HEK293 (cell line): ENCODE results near the gene BMAL1.
A peak's percentile ranks its signal among the peaks of the same experiment; 100 is the strongest.

Experiments used
- CTCF ChIA-PET: fragments of 350-600 bp; formaldehyde crosslinking; extraction: SDS; loops from one replicate; lab custom pipeline; 2021; ENCODE audit warnings: antibody characterized with exemption; lab: Yijun Ruan, JAX
- POLR2A ChIA-PET: fragments of 300-600 bp; formaldehyde crosslinking; extraction: SDS; loops from one replicate; lab custom pipeline; 2020; ENCODE audit warnings: antibody characterized with exemption, inconsistent platforms; lab: Yijun Ruan, JAX
- H3K27ac ChIP-seq: fragments of 200-500 bp; sonication (Bioruptor generic); 2 replicates; pipeline ENCODE4 v1.5.1; 2014; ENCODE audit warnings: low read depth, low read length, control low read depth, inconsistent platforms; ENCODE audit errors: extremely low read depth
- H3K36me3 ChIP-seq, 2 experiments: fragments of 200-500 bp in 1 of 2; sonication (Bioruptor generic) in 1 of 2; 1 replicate in 1 of 2; 2 replicates in 1 of 2; pipeline ENCODE4 v1.5.1; 2014 to 2017; ENCODE audit warnings: inconsistent platforms in 2 of 2, low read length in 2 of 2; ENCODE audit not compliant: control insufficient read depth in 2 of 2, insufficient read depth in 1 of 2
- H3K4me1 ChIP-seq: fragments of 200-500 bp; sonication (Bioruptor generic); 2 replicates; pipeline ENCODE4 v1.5.1; 2014; ENCODE audit warnings: mild to moderate bottlenecking, low read length, inconsistent platforms; ENCODE audit not compliant: control insufficient read depth, insufficient read depth
- H3K4me3 ChIP-seq: 2 replicates; pipeline ENCODE4 v1.5.1; 2011; ENCODE audit warnings: low read depth, mild to moderate bottlenecking, control low read depth, low read length, moderate library complexity
- H3K9me3 ChIP-seq: fragments of 200-500 bp; sonication (Bioruptor generic); 2 replicates; pipeline ENCODE4 v1.5.1; 2014; ENCODE audit warnings: low read depth, low read length, inconsistent platforms; ENCODE audit not compliant: control insufficient read depth, insufficient read depth
- AEBP2 ChIP-seq: fragments of 450-650 bp; formaldehyde crosslinking; IDR thresholded peaks from 2 replicates; pipeline ENCODE4 v1.5.1; 2016; ENCODE audit warnings: missing biosample characterization, missing genetic modification characterization, borderline replicate concordance
- GLIS1 ChIP-seq: fragments of 450-650 bp; formaldehyde crosslinking; IDR thresholded peaks from 2 replicates; pipeline ENCODE4 v1.5.1; 2016; ENCODE audit warnings: missing biosample characterization, missing genetic modification characterization
- KLF1 ChIP-seq: fragments of 450-650 bp; formaldehyde crosslinking; IDR thresholded peaks from 2 replicates; pipeline ENCODE4 v1.5.1; 2016; ENCODE audit warnings: missing biosample characterization, missing genetic modification characterization
- KLF10 ChIP-seq: fragments of 450-650 bp; IDR thresholded peaks from 2 replicates; pipeline ENCODE4 v1.5.1; 2018; ENCODE audit warnings: missing biosample characterization, mild to moderate bottlenecking, missing genetic modification characterization
- KLF16 ChIP-seq: fragments of 450-650 bp; formaldehyde crosslinking; IDR thresholded peaks from 2 replicates; pipeline ENCODE4 v1.5.1; 2017; ENCODE audit warnings: missing biosample characterization, missing genetic modification characterization
- PRDM4 ChIP-seq: fragments of 450-650 bp; formaldehyde crosslinking; IDR thresholded peaks from 2 replicates; pipeline ENCODE4 v1.5.1; 2017; ENCODE audit warnings: missing biosample characterization, missing genetic modification characterization
- SCRT1 ChIP-seq: fragments of 450-650 bp; formaldehyde crosslinking; IDR thresholded peaks from 2 replicates; pipeline ENCODE4 v1.5.1; 2016; ENCODE audit warnings: missing biosample characterization, missing genetic modification characterization, borderline replicate concordance
- ZBTB8A ChIP-seq: fragments of 450-650 bp; formaldehyde crosslinking; IDR thresholded peaks from 2 replicates; pipeline ENCODE4 v1.5.1; 2016; ENCODE audit warnings: missing biosample characterization, missing genetic modification characterization
- ZNF214 ChIP-seq: fragments of 450-650 bp; formaldehyde crosslinking; IDR thresholded peaks from 2 replicates; pipeline ENCODE4 v1.5.1; 2017; ENCODE audit warnings: missing biosample characterization, mild to moderate bottlenecking, missing genetic modification characterization, borderline replicate concordance
- ZNF274 ChIP-seq, 2 experiments: fragments of 200-500 bp in 1 of 2; fragments of 450-650 bp in 1 of 2; sonication (Bioruptor generic) in 1 of 2; formaldehyde crosslinking in 1 of 2; IDR thresholded peaks; 2 replicates each; pipeline versions ENCODE4 v1.5.1 to v1.6.1; 2014 to 2016; ENCODE audit warnings: borderline replicate concordance in 1 of 2, inconsistent platforms in 1 of 2, low read length in 1 of 2, missing biosample characterization in 1 of 2, missing genetic modification characterization in 1 of 2
- ZNF335 ChIP-seq: fragments of 450-650 bp; formaldehyde crosslinking; conservative IDR thresholded peaks from 2 replicates; pipeline ENCODE4 v1.5.1; 2016; ENCODE audit warnings: missing biosample characterization, missing genetic modification characterization
- ZNF341 ChIP-seq: fragments of 450-650 bp; formaldehyde crosslinking; IDR thresholded peaks from 2 replicates; pipeline ENCODE4; 2016; ENCODE audit warnings: low read depth, missing biosample characterization, missing genetic modification characterization
- ZNF350 ChIP-seq: fragments of 450-650 bp; formaldehyde crosslinking; IDR thresholded peaks from 2 replicates; pipeline ENCODE4 v1.5.0; 2017; ENCODE audit warnings: missing biosample characterization, mild to moderate bottlenecking, missing genetic modification characterization
- ZNF398 ChIP-seq: fragments of 450-650 bp; formaldehyde crosslinking; IDR thresholded peaks from 2 replicates; pipeline ENCODE4 v1.5.1; 2017; ENCODE audit warnings: missing biosample characterization, missing genetic modification characterization
- ZNF404 ChIP-seq: fragments of 450-650 bp; formaldehyde crosslinking; IDR thresholded peaks from 2 replicates; pipeline ENCODE4 v1.5.1; 2017; ENCODE audit warnings: missing biosample characterization, missing genetic modification characterization
- ZNF426 ChIP-seq: fragments of 450-650 bp; formaldehyde crosslinking; IDR thresholded peaks from 2 replicates; pipeline ENCODE4 v1.5.1; 2017; ENCODE audit warnings: missing biosample characterization, missing genetic modification characterization, mild to moderate bottlenecking, inconsistent platforms, moderate library complexity
- ZNF843 ChIP-seq: fragments of 450-650 bp; formaldehyde crosslinking; IDR thresholded peaks from 2 replicates; pipeline ENCODE4 v1.5.1; 2016; ENCODE audit warnings: missing biosample characterization, missing genetic modification characterization
- TF ChIP-seq, protein P1 (sequence below): fragments of 450-650 bp; formaldehyde crosslinking; IDR thresholded peaks from 2 replicates; pipeline ENCODE4 v1.5.1; 2016; ENCODE audit warnings: missing biosample characterization, missing genetic modification characterization, low read depth
- TF ChIP-seq, protein P2 (sequence below): fragments of 450-650 bp; formaldehyde crosslinking; IDR thresholded peaks from 2 replicates; pipeline ENCODE4 v1.5.1; 2017; ENCODE audit warnings: missing biosample characterization, missing genetic modification characterization
- TF ChIP-seq, protein P3 (sequence below): fragments of 450-650 bp; formaldehyde crosslinking; optimal IDR thresholded peaks from 2 replicates; pipeline ENCODE3; 2016; ENCODE audit warnings: missing biosample characterization, mild to moderate bottlenecking, missing genetic modification characterization
- TF ChIP-seq, protein P4 (sequence below): fragments of 450-650 bp; formaldehyde crosslinking; IDR thresholded peaks from 2 replicates; pipeline ENCODE4 v1.5.1; 2016; ENCODE audit warnings: missing biosample characterization, missing genetic modification characterization
- TF ChIP-seq, protein P5 (sequence below): fragments of 450-650 bp; formaldehyde crosslinking; IDR thresholded peaks from 2 replicates; pipeline ENCODE4 v1.5.1; 2016; ENCODE audit warnings: missing biosample characterization, missing genetic modification characterization

Gene BMAL1

GRCh38 chr11:13277768-13278608 lies at the start of gene BMAL1:
Gene BMAL1, plus strand, starts transcription at chr11:13277790. Its CDS starts 76,519 bp downstream, at chr11:13354309.
- H3K4me1 ChIP-seq: no peaks in the 10 kb centered on the region
- H3K36me3 ChIP-seq: no peaks in the 10 kb centered on the region
- H3K4me3 ChIP-seq: peak within 1 kb of the TSS; percentile 77
- H3K9me3 ChIP-seq: no peaks in the 10 kb centered on the region
- CTCF ChIA-PET: interaction anchor here (0.9 to 2.5 kb wide), 2 partner anchors 57 to 60 kb away, joined by 3 to 8 read pairs; no protein-coding TSS in a partner anchor
- POLR2A ChIA-PET: interaction anchor here (0.9 kb wide), 1 partner anchor 36 kb away, joined by 3 read pairs; no protein-coding TSS in a partner anchor
- peak within 1 kb of the TSS; percentile 38; the same call in 1 of the 2 replicates for H3K27ac ChIP-seq
- TF ChIP-seq ZNF350 (tag by site-specific recombination) (no peak), ZNF274 (IDR thresholded peaks at IDR 0.05; ENCODE audit: low read length) (no peak), ZNF274 (tag by site-specific recombination; IDR thresholded peaks at IDR 0.05; ENCODE audit: borderline replicate concordance) (no peak), KLF16 (tag by site-specific recombination) (0 out of 2 replicates have a peak, but pooled peaks have one; percentile 29), PRDM4 (no peak), KLF1 (tag by site-specific recombination) (peak; percentile 23; the same call in 1 of the 2 replicates), ZNF214 (tag by site-specific recombination) (no peak), AEBP2 (tag by site-specific recombination) (no peak), SCRT1 (no peak), ZNF341 (0 out of 2 replicates have a peak, but pooled peaks have one; percentile 38), ZNF404 (tag by site-specific recombination) (no peak), ZNF398 (no peak), ZNF843 (tag by site-specific recombination) (no peak), KLF10 (tag by site-specific recombination) (0 out of 2 replicates have a peak, but pooled peaks have one; percentile 1), ZNF335 (tag by site-specific recombination) (peak; percentile 42; the same call in 1 of the 2 replicates), ZBTB8A (tag by site-specific recombination) (peak; percentile 93), GLIS1 (no peak), ZNF426 (tag by site-specific recombination) (no peak)
- TF ChIP-seq, protein P1, sequence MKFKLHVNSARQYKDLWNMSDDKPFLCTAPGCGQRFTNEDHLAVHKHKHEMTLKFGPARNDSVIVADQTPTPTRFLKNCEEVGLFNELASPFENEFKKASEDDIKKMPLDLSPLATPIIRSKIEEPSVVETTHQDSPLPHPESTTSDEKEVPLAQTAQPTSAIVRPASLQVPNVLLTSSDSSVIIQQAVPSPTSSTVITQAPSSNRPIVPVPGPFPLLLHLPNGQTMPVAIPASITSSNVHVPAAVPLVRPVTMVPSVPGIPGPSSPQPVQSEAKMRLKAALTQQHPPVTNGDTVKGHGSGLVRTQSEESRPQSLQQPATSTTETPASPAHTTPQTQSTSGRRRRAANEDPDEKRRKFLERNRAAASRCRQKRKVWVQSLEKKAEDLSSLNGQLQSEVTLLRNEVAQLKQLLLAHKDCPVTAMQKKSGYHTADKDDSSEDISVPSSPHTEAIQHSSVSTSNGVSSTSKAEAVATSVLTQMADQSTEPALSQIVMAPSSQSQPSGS (tag by site-specific recombination): no peak
- TF ChIP-seq, protein P2, sequence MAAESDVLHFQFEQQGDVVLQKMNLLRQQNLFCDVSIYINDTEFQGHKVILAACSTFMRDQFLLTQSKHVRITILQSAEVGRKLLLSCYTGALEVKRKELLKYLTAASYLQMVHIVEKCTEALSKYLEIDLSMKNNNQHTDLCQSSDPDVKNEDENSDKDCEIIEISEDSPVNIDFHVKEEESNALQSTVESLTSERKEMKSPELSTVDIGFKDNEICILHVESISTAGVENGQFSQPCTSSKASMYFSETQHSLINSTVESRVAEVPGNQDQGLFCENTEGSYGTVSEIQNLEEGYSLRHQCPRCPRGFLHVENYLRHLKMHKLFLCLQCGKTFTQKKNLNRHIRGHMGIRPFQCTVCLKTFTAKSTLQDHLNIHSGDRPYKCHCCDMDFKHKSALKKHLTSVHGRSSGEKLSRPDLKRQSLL (tag by site-specific recombination): no peak
- TF ChIP-seq, protein P3, sequence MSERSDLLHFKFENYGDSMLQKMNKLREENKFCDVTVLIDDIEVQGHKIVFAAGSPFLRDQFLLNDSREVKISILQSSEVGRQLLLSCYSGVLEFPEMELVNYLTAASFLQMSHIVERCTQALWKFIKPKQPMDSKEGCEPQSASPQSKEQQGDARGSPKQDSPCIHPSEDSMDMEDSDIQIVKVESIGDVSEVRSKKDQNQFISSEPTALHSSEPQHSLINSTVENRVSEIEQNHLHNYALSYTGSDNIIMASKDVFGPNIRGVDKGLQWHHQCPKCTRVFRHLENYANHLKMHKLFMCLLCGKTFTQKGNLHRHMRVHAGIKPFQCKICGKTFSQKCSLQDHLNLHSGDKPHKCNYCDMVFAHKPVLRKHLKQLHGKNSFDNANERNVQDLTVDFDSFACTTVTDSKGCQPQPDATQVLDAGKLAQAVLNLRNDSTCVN (tag by site-specific recombination): peak; percentile 27
- TF ChIP-seq, protein P4, sequence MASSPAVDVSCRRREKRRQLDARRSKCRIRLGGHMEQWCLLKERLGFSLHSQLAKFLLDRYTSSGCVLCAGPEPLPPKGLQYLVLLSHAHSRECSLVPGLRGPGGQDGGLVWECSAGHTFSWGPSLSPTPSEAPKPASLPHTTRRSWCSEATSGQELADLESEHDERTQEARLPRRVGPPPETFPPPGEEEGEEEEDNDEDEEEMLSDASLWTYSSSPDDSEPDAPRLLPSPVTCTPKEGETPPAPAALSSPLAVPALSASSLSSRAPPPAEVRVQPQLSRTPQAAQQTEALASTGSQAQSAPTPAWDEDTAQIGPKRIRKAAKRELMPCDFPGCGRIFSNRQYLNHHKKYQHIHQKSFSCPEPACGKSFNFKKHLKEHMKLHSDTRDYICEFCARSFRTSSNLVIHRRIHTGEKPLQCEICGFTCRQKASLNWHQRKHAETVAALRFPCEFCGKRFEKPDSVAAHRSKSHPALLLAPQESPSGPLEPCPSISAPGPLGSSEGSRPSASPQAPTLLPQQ (tag by site-specific recombination): peak; percentile 46; the same call in 1 of the 2 replicates
- TF ChIP-seq, protein P5, sequence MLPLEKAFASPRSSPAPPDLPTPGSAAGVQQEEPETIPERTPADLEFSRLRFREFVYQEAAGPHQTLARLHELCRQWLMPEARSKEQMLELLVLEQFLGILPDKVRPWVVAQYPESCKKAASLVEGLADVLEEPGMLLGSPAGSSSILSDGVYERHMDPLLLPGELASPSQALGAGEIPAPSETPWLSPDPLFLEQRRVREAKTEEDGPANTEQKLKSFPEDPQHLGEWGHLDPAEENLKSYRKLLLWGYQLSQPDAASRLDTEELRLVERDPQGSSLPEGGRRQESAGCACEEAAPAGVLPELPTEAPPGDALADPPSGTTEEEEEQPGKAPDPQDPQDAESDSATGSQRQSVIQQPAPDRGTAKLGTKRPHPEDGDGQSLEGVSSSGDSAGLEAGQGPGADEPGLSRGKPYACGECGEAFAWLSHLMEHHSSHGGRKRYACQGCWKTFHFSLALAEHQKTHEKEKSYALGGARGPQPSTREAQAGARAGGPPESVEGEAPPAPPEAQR (tag by site-specific recombination): no peak
